T-cell (primary cell): ENCODE measurements around the gene LIG1. TPM values are rescaled to one million over a fixed set of nuclear protein-coding genes. Genes with fewer than 3 reads are reported as not detected.

Experiments used
- ATAC-seq, 4 experiments: fragments of 200-7000 bp in 3 of 4; fragments of 150-1000 bp in 1 of 4; cut with Tn5 transposase; replicated peaks in 1 of 4; 1 replicate in 3 of 4; 2 replicates in 1 of 4; pipeline ENCODE4 v1.10.0; 2021; ENCODE audit warnings: moderate library complexity in 3 of 4, mild to moderate bottlenecking in 2 of 4, moderate number of reproducible peaks in 1 of 4
- CTCF ChIA-PET, 2 donors: fragments of 300-600 bp; sonication (Branson Sonifier 250); formaldehyde crosslinking; loops; one replicate each; lab custom pipeline; 2022; ENCODE audit warnings: antibody characterized with exemption in 2 of 2; lab: Charles Lee
- POLR2A ChIA-PET, 2 donors: fragments of 300-600 bp; sonication (Branson Sonifier 250); formaldehyde crosslinking; loops; one replicate each; lab custom pipeline; 2022; ENCODE audit warnings: antibody characterized with exemption in 2 of 2; lab: Charles Lee
- DNase-seq, 35 experiments: peaks; one replicate each; pipeline versions ENCODE4 v3.0.0 to v3.0.0-alpha.2; 2013 to 2023
- H3K27ac ChIP-seq: one replicate; pipeline ENCODE4 v1.5.1; 2013; ENCODE audit warnings: low read length
- H3K27me3 ChIP-seq, 2 experiments: replicated peaks in 1 of 2; 1 replicate in 1 of 2; 2 replicates in 1 of 2; pipeline versions ENCODE4 v1.6.1 to v1.7.0; 2013; ENCODE audit warnings: low read length in 1 of 2, mixed read lengths in 1 of 2; ENCODE audit not compliant: control insufficient read depth in 2 of 2, insufficient read depth in 2 of 2; ENCODE audit errors: extremely low read depth in 1 of 2
- H3K36me3 ChIP-seq, 2 donors: 1 replicate in 1 of 2; 2 replicates in 1 of 2; pipeline versions ENCODE4 v1.6.1 to v1.7.0; 2013; ENCODE audit warnings: low read length in 1 of 2; ENCODE audit not compliant: control insufficient read depth in 2 of 2, insufficient read depth in 1 of 2; ENCODE audit errors: extremely low read depth in 1 of 2
- H3K4me1 ChIP-seq, 2 experiments: 1 replicate in 1 of 2; 2 replicates in 1 of 2; pipeline versions ENCODE4 v1.6.1 to v1.7.0; 2013; ENCODE audit warnings: low read length in 2 of 2, mixed read lengths in 1 of 2; ENCODE audit not compliant: insufficient read depth in 2 of 2, control insufficient read depth in 1 of 2; ENCODE audit errors: extremely low read depth in 1 of 2
- H3K4me3 ChIP-seq, 2 donors: 1 replicate in 1 of 2; 2 replicates in 1 of 2; pipeline versions ENCODE4 v1.5.1 to v1.7.0; 2013; ENCODE audit warnings: mild to moderate bottlenecking in 2 of 2, low read length in 1 of 2, moderate library complexity in 1 of 2; ENCODE audit not compliant: control insufficient read depth in 1 of 2; ENCODE audit errors: extremely low read depth in 1 of 2
- H3K9me3 ChIP-seq: 2 replicates; pipeline ENCODE4 v1.7.0; 2013
- H3K27ac Mint-ChIP-seq, 2 donors: one replicate each; pipeline ENCODE4 v1.8.0; 2020 to 2021; ENCODE audit warnings: mild to moderate bottlenecking in 2 of 2, mixed read lengths in 2 of 2
- H3K27me3 Mint-ChIP-seq, 2 donors: one replicate each; pipeline ENCODE4 v1.8.0; 2021 to 2022; ENCODE audit warnings: mixed read lengths in 2 of 2
- H3K36me3 Mint-ChIP-seq: one replicate; pipeline ENCODE4 v1.8.0; 2021; ENCODE audit warnings: mixed read lengths
- H3K4me1 Mint-ChIP-seq, 3 donors: one replicate each; pipeline ENCODE4 v1.8.0; 2020 to 2022; ENCODE audit warnings: mixed read lengths in 3 of 3, mild to moderate bottlenecking in 1 of 3
- H3K4me3 Mint-ChIP-seq, 3 donors: one replicate each; pipeline ENCODE4 v1.8.0; 2020 to 2022; ENCODE audit warnings: mild to moderate bottlenecking in 3 of 3, mixed read lengths in 3 of 3, moderate library complexity in 3 of 3
- H3K9me3 Mint-ChIP-seq, 3 donors: one replicate each; pipeline ENCODE4 v1.8.0; 2020 to 2022; ENCODE audit warnings: mixed read lengths in 3 of 3
- WGBS: methylation state at CpG from one replicate; pipeline ENCODE4 v1.1.5; 2013; ENCODE audit warnings: missing lambda C conversion rate; ENCODE audit not compliant: insufficient coverage; 5-methylcytosine and 5-hydroxymethylcytosine counted together
- total RNA-seq, 35 experiments: library from RNA in 6 of 35; stranded (reverse) in 6 of 35; fragments of 120-200 nt in 1 of 35; gene quantifications; one replicate each; pipeline versions ENCODE4 v1.2.1 to v1.2.4 and lab custom pipeline; 2013 to 2026

LIG1 gene
- total RNA-seq, 5 donors from 2014 or later (not counting 1 experiment from before 2014, with no cell fraction given): 58.7 to 127 (median 112) TPM

DNA sequence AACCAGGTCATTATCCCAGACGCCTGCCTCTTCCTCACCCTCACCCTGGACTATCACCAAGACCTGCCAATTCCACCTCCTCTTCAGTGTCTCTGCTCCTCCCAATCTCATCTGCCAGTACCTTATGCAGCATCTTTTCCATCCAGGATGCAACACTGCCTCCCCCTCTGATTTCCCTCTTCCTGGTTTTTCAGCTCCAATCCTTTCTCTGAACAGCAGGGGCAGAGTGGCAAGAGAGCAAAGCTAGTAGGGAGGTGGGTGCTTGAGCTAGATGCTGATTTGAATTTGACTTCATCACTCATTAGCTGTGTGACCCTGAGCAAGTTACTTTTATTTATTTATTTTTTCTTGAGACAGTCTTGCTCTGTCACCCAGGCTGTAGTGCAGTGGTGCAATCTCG lies 100.7 kb downstream of the LIG1 start:
- ATAC-seq (no peak), DNase-seq (no peak)
- Histone ChIP-seq H3K27ac (no peak overlapping the region), H3K27me3 (peaks cover 0 to 16% of the 10 kb centered on the region in 2 experiments), H3K4me1 (no peaks in the 10 kb centered on the region), H3K4me3 (no peak overlapping the region), H3K36me3 (no peaks in the 10 kb centered on the region), H3K9me3 (no peaks in the 10 kb centered on the region)
- Mint-ChIP-seq H3K36me3 (peaks cover 4% of the 10 kb centered on the region), H3K27ac (no peak overlapping the region), H3K4me1 (no peaks in the 10 kb centered on the region), H3K4me3 (no peak overlapping the region), H3K27me3 (peaks cover 0 to 8% of the 10 kb centered on the region in 2 donors), H3K9me3 (no peaks in the 10 kb centered on the region)
- ChIA-PET CTCF (interaction anchor here in 1 of 2 donors (0.6 kb wide), 1 partner anchor 26 kb away, joined by 3 read pairs; no protein-coding TSS in a partner anchor), POLR2A (interaction anchor here in 1 of 2 donors (0.6 kb wide), 1 partner anchor 247 kb away, joined by 3 read pairs; no protein-coding TSS in a partner anchor)
- WGBS: 43% methylated on average over 1 of the region's 2 CpGs

Other genes starting within 250 kb of the LIG1 start
- gene BSPH1, start 178.2 kb downstream of the LIG1 start, total RNA-seq: not detected
- gene ELSPBP1, start 175.7 kb downstream of the LIG1 start, total RNA-seq: not detected
- not detected for gene CABP5, start 126.3 kb downstream of the LIG1 start, total RNA-seq
- gene PLA2G4C, start 59.5 kb downstream of the LIG1 start, total RNA-seq: 1 to 10 TPM; 1.3 to 9.5 (median 3.4) TPM
- 10 to 100 TPM in 3 of 5 donors, 1 to 10 TPM in 2; 5.4 to 14.7 (median 11.6) TPM for gene ZSWIM9, start 336 bp upstream of the LIG1 start, total RNA-seq
- 100 to 1,000 TPM; 146 to 224 (median 191) TPM for gene CARD8, start 85.6 kb upstream of the LIG1 start, total RNA-seq
- gene ZNF114, start 99.7 kb upstream of the LIG1 start, total RNA-seq: under 1 TPM in 2 of 5 donors, not detected in 3; 0.20 to 0.41 TPM
- 100 to 1,000 TPM; 180 to 373 (median 361) TPM for gene EMP3, start 155.2 kb upstream of the LIG1 start, total RNA-seq
- gene TMEM143, start 193.6 kb upstream of the LIG1 start, total RNA-seq: 10 to 100 TPM; 14.5 to 33.5 (median 29.0) TPM
- gene SYNGR4, start 194.0 kb upstream of the LIG1 start, total RNA-seq: not detected
- gene KDELR1, start 221.2 kb upstream of the LIG1 start, total RNA-seq: 10 to 100 TPM; 40.9 to 55.9 (median 47.5) TPM
- gene GRIN2D, start 223.3 kb upstream of the LIG1 start, total RNA-seq: under 1 TPM in 4 of 5 donors, not detected in 1; 0.13 to 0.23 (median 0.16) TPM